Neural cell (in vitro differentiated cells): ENCODE results near the gene HS3ST6. TPM values are rescaled to one million over a fixed set of nuclear protein-coding genes. Genes with fewer than 3 reads are reported as not detected.
"Not testable (repeated sequence)": the region's sequence is repeated elsewhere in the genome, so short reads cannot be mapped to it uniquely, and the experiment has no call there.

Experiments used
- H2AFZ ChIP-seq: fragments of 200-600, 300-800 bp; sonication (generic), shearing (Covaris generic); 2 replicates; pipeline ENCODE4 v1.6.0; 2014; ENCODE audit warnings: low read depth, mild to moderate bottlenecking, antibody characterized with exemption, low read length, moderate library complexity
- H3F3A ChIP-seq: fragments of 200-600 bp; shearing (Covaris generic); 2 replicates; pipeline ENCODE4 v1.6.1; 2016; ENCODE audit warnings: mild to moderate bottlenecking, moderate library complexity, mixed read lengths, antibody characterized with exemption, low read length; ENCODE audit not compliant: insufficient read depth, poor library complexity, severe bottlenecking
- H3K27ac ChIP-seq: fragments of 200-600, 300-800 bp; sonication (generic), shearing (Covaris generic); 2 replicates; pipeline ENCODE4 v1.5.1; 2014; ENCODE audit warnings: mild to moderate bottlenecking, low read length, moderate library complexity
- H3K27me3 ChIP-seq: fragments of 300-800, 200-600 bp; sonication (generic), shearing (Covaris generic); 2 replicates; pipeline ENCODE4 v1.6.0; 2014; ENCODE audit warnings: mild to moderate bottlenecking, low read depth, low read length, moderate library complexity; ENCODE audit not compliant: insufficient read depth
- H3K36me3 ChIP-seq: fragments of 300-800, 200-600 bp; sonication (generic), shearing (Covaris generic); 2 replicates; pipeline ENCODE4 v1.5.1; 2014; ENCODE audit warnings: mild to moderate bottlenecking, antibody characterized with exemption, low read length, moderate library complexity; ENCODE audit not compliant: insufficient read depth
- H3K4me2 ChIP-seq: fragments of 300-800, 200-600 bp; sonication (generic), shearing (Covaris generic); 2 replicates; pipeline ENCODE4 v1.6.0; 2014; ENCODE audit warnings: mild to moderate bottlenecking, low read length
- H3K4me3 ChIP-seq: fragments of 300-800, 200-600 bp; sonication (generic), shearing (Covaris generic); 2 replicates; pipeline ENCODE4 v1.5.1; 2014; ENCODE audit warnings: mild to moderate bottlenecking, low read length, moderate library complexity
- H3K79me2 ChIP-seq: fragments of 200-600 bp; shearing (Covaris generic); replicated peaks from 2 replicates; pipeline ENCODE4 v1.6.0; 2014; ENCODE audit warnings: mild to moderate bottlenecking, low read length, moderate library complexity; ENCODE audit not compliant: insufficient read depth
- H3K9ac ChIP-seq: fragments of 300-800, 200-600 bp; sonication (generic), shearing (Covaris generic); 2 replicates; pipeline ENCODE4 v1.6.1; 2016; ENCODE audit warnings: mild to moderate bottlenecking, low read length, mixed read lengths
- H3K9me2 ChIP-seq: fragments of 200-600 bp; shearing (Covaris generic); 2 replicates; pipeline ENCODE4 v1.6.1; 2016; ENCODE audit warnings: mild to moderate bottlenecking, low read length, mixed read lengths; ENCODE audit not compliant: insufficient read depth
- H3K9me3 ChIP-seq: fragments of 200-600, 300-800 bp; sonication (generic), shearing (Covaris generic); 2 replicates; pipeline ENCODE4 v1.6.1; 2016; ENCODE audit warnings: mild to moderate bottlenecking, mixed run types, low read length, moderate library complexity, mixed read lengths
- H4K20me1 ChIP-seq: fragments of 200-600 bp; shearing (Covaris generic); 2 replicates; pipeline ENCODE4 v1.6.1; 2016; ENCODE audit warnings: mild to moderate bottlenecking, mixed run types; ENCODE audit not compliant: insufficient read depth
- EP300 ChIP-seq: fragments of 450-650 bp; conservative IDR thresholded peaks from 2 replicates; pipeline ENCODE4 v1.6.1; 2014; ENCODE audit warnings: antibody characterized with exemption, mild to moderate bottlenecking, moderate library complexity; ENCODE audit not compliant: poor library complexity, severe bottlenecking
- EZH2 ChIP-seq: fragments of 200-600, 300-800 bp; shearing (Covaris generic), sonication (generic); IDR thresholded peaks from 2 replicates; pipeline ENCODE4 v1.6.1; 2014; ENCODE audit warnings: antibody characterized with exemption, low read length, borderline replicate concordance, mild to moderate bottlenecking; ENCODE audit not compliant: insufficient read depth, poor library complexity, severe bottlenecking
- POLR2AphosphoS5 ChIP-seq: IDR thresholded peaks from 2 replicates; pipeline ENCODE4 v1.6.1; 2012
- RAD21 ChIP-seq: fragments of 450-650 bp; conservative IDR thresholded peaks from 2 replicates; pipeline ENCODE4 v1.6.1; 2014; ENCODE audit warnings: antibody characterized with exemption, mild to moderate bottlenecking, moderate library complexity
- SMC3 ChIP-seq: fragments of 450-650 bp; conservative IDR thresholded peaks from 2 replicates; pipeline ENCODE4 v1.6.1; 2014; ENCODE audit warnings: antibody characterized with exemption, mild to moderate bottlenecking, moderate library complexity; ENCODE audit not compliant: poor library complexity
- TAF1 ChIP-seq: IDR thresholded peaks from 2 replicates; pipeline ENCODE4 v1.6.1; 2012; ENCODE audit warnings: low read depth
- polyA plus RNA-seq: library from polyadenylated mRNA; depleted of rRNA; stranded (reverse); fragments of >200 nt; gene quantifications from 2 replicates; pipeline ENCODE4 v1.2.3, GENCODE V29; 2014
- TF ChIP-seq, protein P1 (sequence below): fragments of 450-650 bp; IDR thresholded peaks from 2 replicates; pipeline ENCODE4 v1.5.1; 2014; ENCODE audit warnings: antibody characterized with exemption, mild to moderate bottlenecking, moderate library complexity; ENCODE audit not compliant: poor library complexity, severe bottlenecking

Gene HS3ST6
- polyA plus RNA-seq, 1 donor from 2014 or later = not detected

DNA sequence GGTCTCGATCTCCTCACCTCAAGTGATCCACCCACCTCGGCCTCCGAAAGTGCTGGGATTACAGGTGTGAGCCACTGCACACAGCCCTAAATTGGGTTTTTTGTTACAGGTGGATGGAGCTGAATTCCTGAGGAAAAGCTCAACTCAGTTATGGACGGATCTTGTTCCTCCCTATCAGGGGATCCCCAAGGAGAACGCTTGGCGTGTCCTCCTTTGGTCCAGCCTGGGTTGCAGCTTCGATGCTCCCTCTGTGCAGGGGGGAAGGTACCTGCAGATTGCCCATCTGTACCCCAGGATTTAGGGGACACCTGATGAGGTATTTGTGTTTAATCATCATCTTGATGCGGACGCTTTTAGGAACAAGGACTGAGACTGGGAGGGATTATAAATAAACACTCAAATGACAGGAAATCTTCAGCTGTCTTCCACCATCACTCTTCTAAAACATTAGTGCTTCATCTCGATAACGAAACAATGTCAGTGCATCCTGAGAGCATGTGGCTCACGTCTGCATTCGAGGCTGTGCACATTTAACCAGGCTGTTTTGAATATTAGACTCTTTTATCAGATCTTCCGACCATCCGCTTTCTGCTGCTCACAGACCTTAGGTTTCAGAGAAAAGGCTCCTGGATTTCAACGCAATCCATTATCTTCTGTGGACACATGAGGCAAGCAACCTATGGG lies 28.0 kb downstream of the HS3ST6 start:
- H3F3A ChIP-seq = no peaks in the 10 kb centered on the region
- H3K27me3 ChIP-seq = no peaks in the 10 kb centered on the region
- H3K27ac ChIP-seq = no peak overlapping the region
- H3K36me3 ChIP-seq = no peaks in the 10 kb centered on the region
- no peak overlapping the region for H2AFZ ChIP-seq
- H4K20me1 ChIP-seq = no peaks in the 10 kb centered on the region
- no peak overlapping the region for H3K4me3 ChIP-seq
- H3K9me2 ChIP-seq = no peaks in the 10 kb centered on the region
- H3K9ac ChIP-seq = no peak overlapping the region
- no peaks in the 10 kb centered on the region for H3K9me3 ChIP-seq
- TF ChIP-seq POLR2AphosphoS5 (no peak), EP300 (no peak), SMC3 (no peak)
- no peaks in the 10 kb centered on the region for H3K79me2 ChIP-seq
- H3K4me2 ChIP-seq = no peak overlapping the region

DNA sequence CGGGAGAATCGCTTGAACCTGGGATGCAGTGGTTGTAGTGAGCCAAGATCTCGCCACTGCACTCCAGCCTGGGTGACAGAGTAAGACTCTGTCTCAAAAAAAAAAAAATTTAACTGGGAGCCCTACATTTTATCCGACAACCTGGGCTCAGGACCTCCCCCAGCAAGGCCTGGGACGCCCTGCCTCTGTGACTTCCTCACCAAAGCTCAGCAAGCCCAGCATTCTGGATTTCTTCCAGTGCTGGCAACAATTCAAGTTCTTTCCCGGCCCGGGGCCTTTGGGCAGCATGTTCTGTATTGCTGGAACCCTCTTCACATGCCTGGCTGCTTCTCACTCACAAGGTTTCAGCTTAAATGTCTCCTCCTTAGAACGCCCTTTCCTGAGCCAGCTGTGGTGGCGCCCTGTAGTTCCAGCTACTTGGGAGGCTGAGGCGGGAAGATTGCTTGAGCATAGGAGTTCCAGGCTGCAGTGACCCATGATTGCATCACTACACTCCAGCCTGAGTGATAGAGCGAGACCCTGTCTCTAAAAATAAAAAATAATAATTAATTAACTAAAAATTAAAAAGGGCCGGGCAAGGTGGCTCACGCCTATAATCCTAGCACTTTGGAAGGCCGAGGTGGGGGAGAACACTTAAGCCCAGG lies 30.4 kb downstream of the HS3ST6 start:
- H3K9ac ChIP-seq = no peak overlapping the region
- no peak overlapping the region for H3K4me2 ChIP-seq
- H3K36me3 ChIP-seq = no peaks in the 10 kb centered on the region
- TF ChIP-seq RAD21 (no peak), SMC3 (no peak), EZH2 (no peak)
- no peaks in the 10 kb centered on the region for H3F3A ChIP-seq
- no peaks in the 10 kb centered on the region for H3K9me2 ChIP-seq
- H3K9me3 ChIP-seq = no peaks in the 10 kb centered on the region
- H3K27me3 ChIP-seq = no peaks in the 10 kb centered on the region
- no peak overlapping the region for H2AFZ ChIP-seq
- no peaks in the 10 kb centered on the region for H3K79me2 ChIP-seq
- no peaks in the 10 kb centered on the region for H4K20me1 ChIP-seq
- no peak overlapping the region for H3K4me3 ChIP-seq
- H3K27ac ChIP-seq = no peak overlapping the region

DNA sequence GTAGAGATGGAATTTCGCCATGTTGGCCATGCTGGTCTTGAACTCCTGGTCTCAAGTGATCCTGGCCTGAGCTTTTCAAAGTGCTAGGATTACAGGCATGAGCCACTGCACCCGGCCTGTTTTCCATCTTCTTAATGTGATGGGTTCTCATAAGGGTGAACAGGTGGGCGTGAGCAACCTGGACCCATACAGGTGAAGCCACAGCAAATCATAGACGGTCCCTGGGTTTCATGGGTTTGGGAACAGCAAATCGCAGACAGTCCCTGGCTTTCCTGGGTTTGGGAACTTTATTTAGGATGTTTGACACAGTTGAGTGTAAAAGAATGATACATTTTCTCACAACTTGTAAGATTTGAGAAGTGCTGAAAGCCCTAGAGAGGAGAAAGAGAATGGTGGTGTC lies 33.3 kb downstream of the HS3ST6 start:
- TF ChIP-seq SMC3 (no peak), TAF1 (no peak)
- no peaks in the 10 kb centered on the region for H3K79me2 ChIP-seq
- no peaks in the 10 kb centered on the region for H3F3A ChIP-seq
- H3K27ac ChIP-seq = no peak overlapping the region
- H3K27me3 ChIP-seq = no peaks in the 10 kb centered on the region
- H3K4me2 ChIP-seq = no peak overlapping the region
- H3K36me3 ChIP-seq = no peaks in the 10 kb centered on the region
- no peak overlapping the region for H2AFZ ChIP-seq
- no peaks in the 10 kb centered on the region for H3K9me2 ChIP-seq
- H3K9me3 ChIP-seq = no peaks in the 10 kb centered on the region
- no peak overlapping the region for H3K9ac ChIP-seq
- no peaks in the 10 kb centered on the region for H4K20me1 ChIP-seq
- no peak overlapping the region for H3K4me3 ChIP-seq

GRCh38 chr16:1884155-1884760 lies 34.0 kb downstream of the HS3ST6 start:
- no peak overlapping the region for H3K27ac ChIP-seq
- TF ChIP-seq POLR2AphosphoS5 (no peak), SMC3 (no peak), TAF1 (no peak)
- TF ChIP-seq, protein P1, sequence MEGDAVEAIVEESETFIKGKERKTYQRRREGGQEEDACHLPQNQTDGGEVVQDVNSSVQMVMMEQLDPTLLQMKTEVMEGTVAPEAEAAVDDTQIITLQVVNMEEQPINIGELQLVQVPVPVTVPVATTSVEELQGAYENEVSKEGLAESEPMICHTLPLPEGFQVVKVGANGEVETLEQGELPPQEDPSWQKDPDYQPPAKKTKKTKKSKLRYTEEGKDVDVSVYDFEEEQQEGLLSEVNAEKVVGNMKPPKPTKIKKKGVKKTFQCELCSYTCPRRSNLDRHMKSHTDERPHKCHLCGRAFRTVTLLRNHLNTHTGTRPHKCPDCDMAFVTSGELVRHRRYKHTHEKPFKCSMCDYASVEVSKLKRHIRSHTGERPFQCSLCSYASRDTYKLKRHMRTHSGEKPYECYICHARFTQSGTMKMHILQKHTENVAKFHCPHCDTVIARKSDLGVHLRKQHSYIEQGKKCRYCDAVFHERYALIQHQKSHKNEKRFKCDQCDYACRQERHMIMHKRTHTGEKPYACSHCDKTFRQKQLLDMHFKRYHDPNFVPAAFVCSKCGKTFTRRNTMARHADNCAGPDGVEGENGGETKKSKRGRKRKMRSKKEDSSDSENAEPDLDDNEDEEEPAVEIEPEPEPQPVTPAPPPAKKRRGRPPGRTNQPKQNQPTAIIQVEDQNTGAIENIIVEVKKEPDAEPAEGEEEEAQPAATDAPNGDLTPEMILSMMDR = peak; percentile 48
- H3K9me3 ChIP-seq = no peaks in the 10 kb centered on the region
- H3K36me3 ChIP-seq = no peaks in the 10 kb centered on the region
- no peaks in the 10 kb centered on the region for H4K20me1 ChIP-seq
- no peaks in the 10 kb centered on the region for H3F3A ChIP-seq
- H2AFZ ChIP-seq = no peak overlapping the region
- H3K9me2 ChIP-seq = no peaks in the 10 kb centered on the region
- no peak overlapping the region for H3K9ac ChIP-seq
- no peaks in the 10 kb centered on the region for H3K27me3 ChIP-seq
- H3K4me3 ChIP-seq = no peak overlapping the region
- H3K79me2 ChIP-seq = no peaks in the 10 kb centered on the region
- no peak overlapping the region for H3K4me2 ChIP-seq

- not testable (repeated sequence) for H3K27me3 ChIP-seq, H3K4me2 ChIP-seq, H3K9me2 ChIP-seq, H3K27ac ChIP-seq, H2AFZ ChIP-seq, H3K4me3 ChIP-seq, H3K9me3 ChIP-seq, H4K20me1 ChIP-seq, H3K9ac ChIP-seq, H3K36me3 ChIP-seq, H3F3A ChIP-seq, H3K79me2 ChIP-seq
These were observed 37.0 kb downstream of the HS3ST6 start for GRCh38 chr16:1881172-1881571.
